ENCODE data around the gene TNS3. TPM values are rescaled to one million over a fixed set of nuclear protein-coding genes. Genes with fewer than 3 reads are reported as not detected.

Gene TNS3
- total and polyA plus RNA-seq, 2 donors (not counting 1 experiment from before 2014, with no cell fraction given): 11.4 to 77.5 TPM

GRCh38 chr7:47301105-47301477 lies 280.8 kb downstream of the TNS3 start:
- H3K27ac ChIP-seq (ENCODE audit: low read length in 2 of 2): no peak overlapping the region
- no peak for ATAC-seq (ENCODE audit: low read depth)
- no peak overlapping the region for H3K27ac Mint-ChIP-seq
- intact Hi-C loops (cut with micrococcal nuclease): no loop called here
- ChIA-PET POLR2A (interaction anchor here (0.7 kb wide), 1 partner anchor 8 kb away, joined by 6 read pairs; no protein-coding TSS in a partner anchor), CTCF (no interaction called here)
- H3K79me2 ChIP-seq (ENCODE audit: control insufficient read depth, insufficient read depth, low read length): no peaks in the 10 kb centered on the region
- H3K36me3 ChIP-seq (replicated peaks in 1 of 2; ENCODE audit: control extremely low read depth in 1 of 2, control insufficient read depth in 1 of 2, extremely low read depth in 1 of 2, insufficient read depth in 2 of 2, low read length in 1 of 2): peaks cover 0 to 37% of the 10 kb centered on the region in 2 experiments
- H3K9me3 ChIP-seq (ENCODE audit: control extremely low read depth in 1 of 3, control insufficient read depth in 2 of 3, insufficient read depth in 1 of 3, low read length in 2 of 3): no peaks in the 10 kb centered on the region
- H3K27me3 Mint-ChIP-seq: no peaks in the 10 kb centered on the region
- WGBS (ENCODE audit: insufficient coverage): 97% methylated on average over 4 of the region's 6 CpGs
- no peak overlapping the region for H3K9ac ChIP-seq (ENCODE audit: low read length)
- H3K27me3 ChIP-seq (replicated peaks in 1 of 4; ENCODE audit: control extremely low read depth in 1 of 4, control insufficient read depth in 3 of 4, insufficient read depth in 4 of 4, low read length in 3 of 4): no peaks in the 10 kb centered on the region
- H3K4me3 ChIP-seq (ENCODE audit: control extremely low read depth in 1 of 5, extremely low read depth in 1 of 5, insufficient read depth in 1 of 5, low read depth in 2 of 5, low read length in 4 of 5): no peak overlapping the region
- H4K20me1 ChIP-seq (ENCODE audit: control insufficient read depth, insufficient read depth, low read length, poor library complexity, severe bottlenecking): no peaks in the 10 kb centered on the region
- no peak for DNase-seq
- H3K4me1 ChIP-seq (ENCODE audit: control insufficient read depth in 2 of 2, insufficient read depth in 2 of 2, low read length in 2 of 2): no peaks in the 10 kb centered on the region
- no peak overlapping the region for H2AFZ ChIP-seq (ENCODE audit: insufficient read depth, low read depth, low read length, poor library complexity, severe bottlenecking)
- H3K4me2 ChIP-seq (replicated peaks; ENCODE audit: low read depth, low read length, poor library complexity, severe bottlenecking): no peak overlapping the region
- H3K4me1 Mint-ChIP-seq: no peaks in the 10 kb centered on the region
- no peak overlapping the region for H3K4me3 Mint-ChIP-seq
- no peak for TF ChIP-seq EZH2 (IDR thresholded peaks at IDR 0.05; ENCODE audit: borderline replicate concordance, insufficient read depth, low read depth, low read length, poor library complexity, severe bottlenecking)
- TF ChIP-seq CTCF (IDR thresholded peaks at IDR 0.05): no peak
- no peaks in the 10 kb centered on the region for H3K9me3 Mint-ChIP-seq (ENCODE audit: insufficient read depth)

- Histone ChIP-seq H3K9ac (ENCODE audit: low read length) (no peak overlapping the region), H3K4me1 (ENCODE audit: control insufficient read depth in 2 of 2, insufficient read depth in 2 of 2, low read length in 2 of 2) (no peaks in the 10 kb centered on the region), H2AFZ (ENCODE audit: insufficient read depth, low read depth, low read length, poor library complexity, severe bottlenecking) (no peak overlapping the region), H3K9me3 (ENCODE audit: control extremely low read depth in 1 of 3, control insufficient read depth in 2 of 3, insufficient read depth in 1 of 3, low read length in 2 of 3) (no peaks in the 10 kb centered on the region), H3K36me3 (replicated peaks in 1 of 2; ENCODE audit: control extremely low read depth in 1 of 2, control insufficient read depth in 1 of 2, extremely low read depth in 1 of 2, insufficient read depth in 2 of 2, low read length in 1 of 2) (peaks cover 0 to 41% of the 10 kb centered on the region in 2 experiments), H3K27me3 (replicated peaks in 1 of 4; ENCODE audit: control extremely low read depth in 1 of 4, control insufficient read depth in 3 of 4, insufficient read depth in 4 of 4, low read length in 3 of 4) (no peaks in the 10 kb centered on the region), H3K4me2 (replicated peaks; ENCODE audit: low read depth, low read length, poor library complexity, severe bottlenecking) (no peak overlapping the region), H4K20me1 (ENCODE audit: control insufficient read depth, insufficient read depth, low read length, poor library complexity, severe bottlenecking) (no peaks in the 10 kb centered on the region), H3K27ac (ENCODE audit: low read length in 2 of 2) (no peak overlapping the region), H3K79me2 (ENCODE audit: control insufficient read depth, insufficient read depth, low read length) (no peaks in the 10 kb centered on the region), H3K4me3 (ENCODE audit: control extremely low read depth in 1 of 5, extremely low read depth in 1 of 5, insufficient read depth in 1 of 5, low read depth in 2 of 5, low read length in 4 of 5) (no peak overlapping the region)
- 100% methylated on average over 9 of the region's 11 CpGs for WGBS (ENCODE audit: insufficient coverage)
- ATAC-seq (ENCODE audit: low read depth): no peak
- Mint-ChIP-seq H3K27ac (no peak overlapping the region), H3K9me3 (ENCODE audit: insufficient read depth) (no peaks in the 10 kb centered on the region), H3K27me3 (no peaks in the 10 kb centered on the region), H3K4me1 (no peaks in the 10 kb centered on the region), H3K4me3 (no peak overlapping the region)
- TF ChIP-seq EZH2 (IDR thresholded peaks at IDR 0.05; ENCODE audit: borderline replicate concordance, insufficient read depth, low read depth, low read length, poor library complexity, severe bottlenecking) (no peak), CTCF (IDR thresholded peaks at IDR 0.05) (no peak)
- no peak for DNase-seq
- intact Hi-C loops (cut with micrococcal nuclease): no loop called here
- CTCF ChIA-PET: no interaction called here
- POLR2A ChIA-PET: interaction anchor here (0.7 kb wide), 1 partner anchor 8 kb away, joined by 6 read pairs; no protein-coding TSS in a partner anchor
Observed at GRCh38 chr7:47300472-47301104, 281.3 kb downstream of the TNS3 start.

All from B cell (primary cell).